GM12865 (cell line): ENCODE data around the gene SLC25A48.

Experiments
- DNase-seq: peaks from one replicate; pipeline ENCODE4 v3.0.0; 2010; ENCODE audit warnings: low read depth
- H3K4me3 ChIP-seq: 2 replicates; pipeline ENCODE4 v1.5.1; 2011; ENCODE audit warnings: mild to moderate bottlenecking, low read depth, low read length, control low read depth
- TF ChIP-seq, protein P1 (sequence below): IDR thresholded peaks from 2 replicates; pipeline ENCODE4 v1.5.1; 2011; ENCODE audit warnings: low read length, control low read depth, low read depth, inconsistent platforms; ENCODE audit not compliant: insufficient read depth; ENCODE audit errors: missing control alignments

SLC25A48 gene

GRCh38 chr5:135913713-135914626 is 79.5 kb downstream of the SLC25A48 start:
- TF ChIP-seq, protein P1, sequence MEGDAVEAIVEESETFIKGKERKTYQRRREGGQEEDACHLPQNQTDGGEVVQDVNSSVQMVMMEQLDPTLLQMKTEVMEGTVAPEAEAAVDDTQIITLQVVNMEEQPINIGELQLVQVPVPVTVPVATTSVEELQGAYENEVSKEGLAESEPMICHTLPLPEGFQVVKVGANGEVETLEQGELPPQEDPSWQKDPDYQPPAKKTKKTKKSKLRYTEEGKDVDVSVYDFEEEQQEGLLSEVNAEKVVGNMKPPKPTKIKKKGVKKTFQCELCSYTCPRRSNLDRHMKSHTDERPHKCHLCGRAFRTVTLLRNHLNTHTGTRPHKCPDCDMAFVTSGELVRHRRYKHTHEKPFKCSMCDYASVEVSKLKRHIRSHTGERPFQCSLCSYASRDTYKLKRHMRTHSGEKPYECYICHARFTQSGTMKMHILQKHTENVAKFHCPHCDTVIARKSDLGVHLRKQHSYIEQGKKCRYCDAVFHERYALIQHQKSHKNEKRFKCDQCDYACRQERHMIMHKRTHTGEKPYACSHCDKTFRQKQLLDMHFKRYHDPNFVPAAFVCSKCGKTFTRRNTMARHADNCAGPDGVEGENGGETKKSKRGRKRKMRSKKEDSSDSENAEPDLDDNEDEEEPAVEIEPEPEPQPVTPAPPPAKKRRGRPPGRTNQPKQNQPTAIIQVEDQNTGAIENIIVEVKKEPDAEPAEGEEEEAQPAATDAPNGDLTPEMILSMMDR, result no peak
- no peak for DNase-seq
- H3K4me3 ChIP-seq, result no peak overlapping the region

DNA sequence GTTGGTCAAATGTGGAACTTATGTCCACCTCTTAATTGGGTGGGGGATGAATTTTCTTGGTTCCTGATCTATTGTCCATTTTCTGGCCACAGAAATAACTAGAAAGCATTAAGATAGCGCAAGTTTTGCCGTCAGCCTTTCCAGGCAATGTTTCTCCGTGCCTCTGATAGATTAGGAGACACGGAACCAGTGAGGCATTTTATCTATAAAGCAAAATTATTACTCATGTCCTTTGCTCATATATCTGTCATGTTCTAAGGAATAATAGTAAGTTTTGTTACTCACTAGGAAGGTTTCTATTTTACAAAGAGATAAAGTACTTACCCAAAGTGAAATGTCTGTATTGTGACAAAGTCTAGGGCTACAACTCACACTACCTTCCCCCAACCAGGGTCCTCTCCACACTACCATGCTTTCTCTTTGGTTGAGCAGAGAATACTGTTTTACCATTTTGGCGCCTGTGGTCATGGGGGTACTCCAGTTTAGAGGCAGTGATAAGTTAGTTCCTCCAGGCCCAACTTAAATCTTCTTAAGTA is 81.1 kb downstream of the SLC25A48 start:
- TF ChIP-seq, protein P1, result no peak

GRCh38 chr5:135916638-135917263 is 82.3 kb downstream of the SLC25A48 start:
- DNase-seq, result no peak
- H3K4me3 ChIP-seq, result no peak overlapping the region
- TF ChIP-seq, protein P1, result no peak

More for the DNA sequence above, 81.1 kb downstream of the SLC25A48 start:
- DNase-seq, result no peak
- no peak overlapping the region for H3K4me3 ChIP-seq

DNA sequence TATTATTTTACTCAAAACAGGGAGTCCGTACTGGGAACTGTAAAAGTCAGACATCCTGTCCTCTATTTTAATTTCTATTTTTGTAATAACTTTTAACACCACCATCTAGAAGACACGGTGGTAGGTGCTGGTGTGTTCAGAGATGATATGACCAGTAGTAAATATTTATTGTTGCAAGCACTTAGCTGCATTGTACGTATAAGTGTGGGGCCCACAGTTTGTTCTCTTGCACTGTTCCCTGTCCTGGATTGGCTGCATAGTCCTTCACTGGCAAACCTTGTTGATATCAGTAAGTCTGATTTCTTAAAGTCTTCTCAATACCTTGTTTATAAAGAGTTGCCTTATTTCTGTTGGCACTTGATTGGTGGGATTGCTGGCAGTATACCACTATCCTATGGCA is 85.7 kb downstream of the SLC25A48 start:
- TF ChIP-seq, protein P1, result no peak
- H3K4me3 ChIP-seq, result no peak overlapping the region
- DNase-seq, result no peak

GRCh38 chr5:135921388-135921787 is 86.9 kb downstream of the SLC25A48 start:
- TF ChIP-seq, protein P1, result no peak
- no peak overlapping the region for H3K4me3 ChIP-seq
- no peak for DNase-seq

DNA sequence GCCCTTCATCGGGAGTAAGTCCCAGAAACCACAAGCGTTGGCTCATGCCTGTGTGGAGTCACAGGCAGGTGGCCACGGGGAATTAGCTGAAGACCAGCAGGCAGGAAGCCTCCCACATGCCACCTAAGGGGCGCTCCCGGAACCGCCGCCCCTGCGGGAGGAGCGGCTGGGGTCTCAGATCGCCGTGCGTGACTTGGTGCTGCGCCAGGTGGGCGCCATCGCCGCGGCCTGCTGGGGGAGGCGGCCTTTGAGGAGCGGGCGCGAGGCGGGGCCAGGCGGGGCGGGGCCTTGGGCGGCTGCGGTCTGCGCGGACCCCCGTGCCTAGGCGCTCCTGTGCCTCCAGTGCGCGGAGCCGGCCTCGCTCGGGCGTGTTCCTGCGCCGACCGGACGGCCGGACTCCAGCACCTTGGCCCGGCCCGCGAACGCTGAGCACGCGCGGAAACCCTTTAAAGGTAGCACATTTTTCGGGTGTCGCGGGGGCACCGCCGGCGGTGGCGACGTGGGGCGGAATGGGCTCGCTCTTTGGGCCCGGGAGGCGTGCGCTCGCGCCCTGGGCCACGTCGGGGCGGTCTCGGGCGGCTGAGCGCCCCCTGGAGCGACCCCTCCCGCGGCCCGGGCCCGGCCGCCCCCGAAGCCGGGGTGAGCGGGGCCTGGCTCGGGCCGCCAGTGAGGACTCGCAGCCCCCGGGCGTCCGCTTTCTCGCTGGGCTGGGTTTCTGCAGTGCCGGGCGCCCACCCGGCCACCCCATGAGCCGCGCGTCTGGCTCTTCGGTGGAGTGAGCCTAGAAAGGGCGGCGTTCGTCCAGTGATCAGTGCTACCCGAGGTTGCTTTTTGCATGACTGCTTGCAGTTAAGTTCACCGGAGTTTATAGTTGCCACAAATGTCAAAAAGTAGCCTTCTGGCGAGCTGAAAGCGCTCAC is 95.8 kb downstream of the SLC25A48 start:
- H3K4me3 ChIP-seq, result no peak overlapping the region
- TF ChIP-seq, protein P1, result no peak
- no peak for DNase-seq
